NCI-H146 (cell line): Measurements from ENCODE around the gene ABI1.

Source experiments
- DNase-seq: peaks from one replicate; lab custom pipeline; 2025; lab: John Stamatoyannopoulos, UW

Gene ABI1

DNA sequence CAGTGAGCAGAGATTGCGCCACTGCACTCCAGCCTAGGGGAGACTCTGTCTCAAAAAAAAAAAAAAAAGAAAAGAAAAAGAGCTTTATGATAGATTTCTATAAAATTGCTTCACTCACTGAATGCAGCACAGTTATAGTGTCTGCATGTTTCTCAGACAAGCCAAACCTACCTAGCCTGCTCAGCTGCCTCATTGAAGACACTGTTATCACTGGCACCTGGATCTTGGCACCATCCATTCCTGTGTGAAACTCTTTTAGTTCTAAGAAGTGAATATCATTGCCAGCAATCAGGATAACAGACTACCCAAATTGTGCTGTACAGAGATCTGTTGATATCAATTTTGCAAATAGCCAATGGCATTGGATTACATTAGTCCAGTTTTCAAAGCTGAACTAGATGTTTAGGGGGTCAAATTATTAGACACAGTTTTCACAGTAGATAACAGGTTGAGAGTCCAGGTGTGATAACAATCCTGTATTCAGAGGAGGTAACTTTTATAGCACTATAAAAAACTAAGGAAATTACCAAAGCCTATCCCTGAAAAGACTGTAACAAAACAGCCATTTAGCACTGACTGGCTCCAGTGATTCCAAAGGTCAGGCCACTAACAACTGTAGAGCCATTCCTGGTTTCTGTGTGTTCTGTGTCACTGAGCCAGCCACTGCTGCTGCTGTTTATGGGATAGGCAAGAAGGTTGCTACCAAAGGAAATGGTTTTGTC, 146.2 kb downstream of the ABI1 start:
- no peak for DNase-seq

DNA sequence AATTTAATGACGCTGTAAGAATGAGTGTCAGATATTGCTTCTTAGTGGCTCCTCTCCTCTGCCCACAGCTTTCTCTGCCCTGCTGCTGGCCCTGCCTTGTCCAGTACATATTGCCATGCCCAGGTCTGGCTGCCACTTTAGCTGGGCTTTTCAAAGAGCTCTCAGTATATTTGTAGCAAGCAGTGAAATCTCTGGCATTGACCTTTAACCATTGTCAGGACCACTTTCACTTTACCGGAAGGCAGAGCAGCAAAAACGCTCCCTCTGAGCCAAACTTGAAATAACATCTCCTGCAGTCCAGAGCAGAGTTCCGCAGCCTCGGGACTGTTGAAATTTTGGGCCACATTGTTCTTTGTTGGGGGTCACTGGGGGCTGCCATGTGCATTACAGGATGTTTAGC, 149.4 kb downstream of the ABI1 start:
- no peak for DNase-seq

GRCh38 chr10:26706936-26707335, 153.8 kb downstream of the ABI1 start:
- DNase-seq, result no peak

GRCh38 chr10:26706206-26706605, 154.6 kb downstream of the ABI1 start:
- no peak for DNase-seq

- no peak for DNase-seq
Measured at GRCh38 chr10:26703974-26704373, 156.8 kb downstream of the ABI1 start.

GRCh38 chr10:26703096-26703495, 157.7 kb downstream of the ABI1 start:
- no peak for DNase-seq

GRCh38 chr10:26700884-26701630, 159.7 kb downstream of the ABI1 start:
- no peak for DNase-seq

- DNase-seq, result no peak
Measured at GRCh38 chr10:26699631-26700030, 161.1 kb downstream of the ABI1 start.

GRCh38 chr10:26698909-26699308, 161.8 kb downstream of the ABI1 start:
- DNase-seq, result no peak

DNA sequence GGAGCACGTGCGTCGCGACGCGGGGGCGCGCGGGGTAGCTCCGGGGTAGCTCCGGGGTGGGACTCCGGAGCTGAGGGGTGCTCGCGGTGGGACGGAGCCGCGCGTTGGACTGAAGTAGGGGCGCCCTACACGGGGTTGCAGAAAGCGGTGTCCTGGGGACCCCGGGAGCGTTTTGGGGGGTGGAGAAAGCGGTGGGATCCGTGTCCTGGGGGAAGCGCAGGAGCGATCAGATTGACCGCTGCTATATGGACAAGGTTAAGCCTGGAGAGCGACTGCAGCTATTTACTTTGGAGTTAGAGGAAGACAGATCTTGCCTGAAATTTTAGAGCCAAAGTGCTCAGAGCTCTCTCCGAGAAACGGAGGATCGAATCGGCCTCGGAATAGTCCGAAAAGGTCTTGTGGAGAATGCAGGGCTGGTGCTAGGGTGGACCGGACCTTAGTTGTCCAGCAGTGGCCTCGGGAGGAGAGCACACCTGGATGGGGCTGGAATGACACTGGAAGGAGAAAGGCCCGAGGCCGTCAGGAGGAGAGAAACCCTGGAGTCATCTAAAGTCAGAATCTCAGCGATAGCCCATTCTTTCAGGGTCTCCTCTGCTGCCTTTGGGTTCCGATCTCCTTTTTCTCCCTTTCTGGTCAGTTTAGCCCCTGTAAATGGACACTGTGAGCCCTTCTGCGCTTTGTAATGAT, 162.7 kb downstream of the ABI1 start:
- DNase-seq, result peak; percentile 39

- peak; percentile 81 for DNase-seq
Measured at GRCh38 chr10:26697163-26697921, 163.4 kb downstream of the ABI1 start, which contains the start of gene PDSS1. Gene PDSS1 (plus strand): TSS chr10:26697701. CDS start chr10:26697712, 11 bp downstream.

GRCh38 chr10:26696786-26697162, 164.0 kb downstream of the ABI1 start:
- no peak for DNase-seq
